ENCODE measurements around the gene NRP2. TPM values are rescaled to one million over a fixed set of nuclear protein-coding genes. Genes with fewer than 3 reads are reported as not detected.

Gene NRP2
- total RNA-seq, 4 donors from 2014 or later: 128 to 196 (median 176) TPM

DNA sequence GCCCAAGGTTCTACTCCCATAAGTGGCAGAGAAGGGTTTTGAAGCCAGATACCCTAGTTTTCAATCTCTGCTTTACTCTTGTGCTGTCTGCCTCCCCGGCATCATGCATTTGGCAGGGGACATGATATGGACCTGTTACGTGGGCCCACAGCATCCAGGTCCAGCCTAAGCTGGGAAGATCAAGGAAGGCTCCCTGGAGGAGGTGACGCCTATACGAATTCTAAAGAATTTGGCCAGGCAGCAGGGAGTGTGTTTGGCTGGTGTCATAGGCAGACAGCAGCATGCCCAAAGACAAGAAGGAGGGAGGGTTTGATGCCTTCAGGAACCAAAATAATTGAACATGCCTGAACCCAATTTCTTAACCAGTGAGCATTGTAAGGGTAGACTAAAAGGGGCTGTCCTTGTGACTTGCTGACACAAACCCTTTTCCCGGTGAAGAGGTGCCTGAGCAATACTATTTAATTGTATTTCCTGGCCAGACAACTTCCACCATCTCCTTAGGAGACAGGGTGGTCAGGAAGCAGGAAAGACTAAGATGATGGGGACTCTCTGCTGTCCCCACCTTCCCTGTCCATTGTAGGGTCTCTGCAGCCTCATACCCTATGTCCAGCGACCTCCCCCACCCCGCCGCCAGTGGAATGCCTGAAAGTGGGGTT, 21.3 kb downstream of the NRP2 start:
- DNase-seq (ENCODE audit: low spot score in 2 of 2): no peak
- Histone ChIP-seq H3K4me3 (no peak overlapping the region), H3K36me3 (peaks cover 0 to 2% (median 0%) of the 10 kb centered on the region in 3 donors), H3K27ac (peak overlapping the region; percentile 16 to 91 (median 56)), H3K9me3 (no peaks in the 10 kb centered on the region), H3K27me3 (no peaks in the 10 kb centered on the region), H3K4me1 (peaks cover 0 to 100% (median 91%) of the 10 kb centered on the region in 4 donors)
- TF ChIP-seq CTCF (IDR thresholded peaks at IDR 0.05): no peak
- no peak for TF ChIP-seq EP300 (IDR thresholded peaks at IDR 0.05)
- TF ChIP-seq POLR2A (IDR thresholded peaks at IDR 0.05): no peak
- 69 to 71% methylated on average over 8 of the region's 8 CpGs for WGBS, 2 donors

GRCh38 chr2:205704127-205704741, 21.9 kb downstream of the NRP2 start:
- Histone ChIP-seq H3K27me3 (no peaks in the 10 kb centered on the region), H3K4me3 (no peak overlapping the region), H3K4me1 (peaks cover 0 to 100% (median 90%) of the 10 kb centered on the region in 4 donors), H3K9me3 (no peaks in the 10 kb centered on the region), H3K36me3 (no peaks in the 10 kb centered on the region), H3K27ac (peak overlapping the region; percentile 27 to 91 (median 58))
- WGBS, 2 donors: 22 to 26% methylated on average over 9 of the region's 9 CpGs
- DNase-seq (ENCODE audit: low spot score in 2 of 2): peak; percentile 64 to 69
- TF ChIP-seq CTCF (IDR thresholded peaks at IDR 0.05): no peak
- TF ChIP-seq EP300 (IDR thresholded peaks at IDR 0.05): peak in 1 of 2 donors; percentile 80
- peak in 1 of 2 donors; percentile 9 for TF ChIP-seq POLR2A (IDR thresholded peaks at IDR 0.05)

DNA sequence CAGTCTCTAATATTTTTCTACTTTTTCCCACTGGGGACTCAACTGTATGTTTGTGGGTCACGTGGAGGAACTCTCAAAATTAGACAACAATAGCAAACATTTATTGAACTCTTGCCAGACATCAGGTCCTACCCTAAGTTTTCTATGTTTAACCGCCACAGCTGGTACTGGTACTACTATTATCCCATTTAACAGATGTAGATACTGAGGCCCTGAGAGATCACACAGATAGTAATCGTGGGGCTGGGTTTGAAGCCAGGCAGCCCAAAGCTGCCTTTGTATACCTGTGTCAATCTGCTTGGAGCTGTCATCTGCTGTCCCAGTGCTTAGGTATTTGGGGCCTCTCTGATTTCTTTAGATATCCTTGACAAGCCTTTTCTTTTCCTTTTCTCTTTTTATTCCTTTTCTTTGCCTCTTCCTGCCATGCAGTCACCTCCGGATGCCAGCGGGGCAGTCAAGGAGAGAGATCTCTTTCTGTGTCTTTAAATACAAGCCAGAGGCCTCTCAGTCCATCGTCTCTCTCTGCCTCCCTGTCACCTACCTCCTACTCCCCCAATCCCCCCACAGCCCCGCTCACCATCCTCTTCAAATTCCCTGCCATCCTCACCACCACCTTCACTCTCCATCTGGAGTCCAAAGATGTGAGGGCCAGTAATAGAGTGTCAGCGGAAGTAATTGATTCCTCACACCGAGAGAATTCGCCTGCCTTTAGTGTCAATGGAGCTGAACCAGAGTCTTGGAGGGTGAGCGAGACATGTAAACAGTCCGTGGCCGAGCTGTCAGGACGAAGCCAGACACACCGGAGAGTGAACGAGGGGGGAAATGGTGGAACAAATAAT, 23.4 kb downstream of the NRP2 start:
- Histone ChIP-seq H3K4me1 (peaks cover 0 to 94% (median 75%) of the 10 kb centered on the region in 4 donors), H3K27ac (peak overlapping the region in 3 of 4 donors; percentile 73 to 91 (median 85)), H3K4me3 (no peak overlapping the region), H3K9me3 (no peaks in the 10 kb centered on the region), H3K36me3 (no peaks in the 10 kb centered on the region), H3K27me3 (no peaks in the 10 kb centered on the region)
- no peak for DNase-seq (ENCODE audit: low spot score in 2 of 2)
- 69 to 71% methylated on average over 16 of the region's 16 CpGs for WGBS, 2 donors
- no peak for TF ChIP-seq POLR2A (IDR thresholded peaks at IDR 0.05)

DNA sequence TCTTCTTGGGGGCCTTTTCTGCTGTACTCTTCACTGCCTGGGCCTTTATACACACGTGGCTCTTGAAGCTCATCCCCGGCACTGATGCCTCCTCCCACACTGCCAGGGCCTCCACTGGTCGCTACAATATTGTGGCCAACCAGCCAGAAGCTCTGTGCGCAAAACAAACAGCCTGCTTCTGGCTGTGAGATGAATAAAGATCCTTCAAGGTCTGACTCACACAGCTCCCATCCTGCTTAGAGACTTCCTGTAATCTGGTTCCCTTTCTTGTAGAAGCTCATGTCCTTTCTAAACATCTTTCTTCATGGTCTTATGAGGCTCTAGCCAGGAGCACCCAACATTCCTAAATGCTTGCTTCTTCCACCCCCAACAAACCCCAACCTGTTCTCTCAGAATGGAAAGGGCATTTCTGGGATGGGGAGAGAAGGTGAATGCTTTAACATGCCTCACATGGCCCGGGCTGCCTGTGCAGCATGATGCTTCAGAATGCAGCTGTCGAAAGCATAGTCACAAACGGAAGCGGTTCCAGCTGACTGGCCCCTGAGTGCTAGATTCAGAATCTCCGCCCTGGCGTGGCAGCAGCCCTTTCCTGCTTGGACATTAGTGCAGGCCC, 24.6 kb downstream of the NRP2 start:
- Histone ChIP-seq H3K9me3 (no peaks in the 10 kb centered on the region), H3K27ac (peak overlapping the region; percentile 38 to 91 (median 79)), H3K27me3 (no peaks in the 10 kb centered on the region), H3K4me1 (peaks cover 0 to 90% (median 72%) of the 10 kb centered on the region in 4 donors), H3K36me3 (no peaks in the 10 kb centered on the region), H3K4me3 (no peak overlapping the region)
- TF ChIP-seq CTCF (IDR thresholded peaks at IDR 0.05) (no peak), POLR2A (IDR thresholded peaks at IDR 0.05) (peak; percentile 21 to 26), EP300 (IDR thresholded peaks at IDR 0.05) (peak in 1 of 2 donors; percentile 63)
- WGBS, 2 donors: 20 to 30% methylated on average over 8 to 10 of the region's 10 CpGs
- peak in 1 of 2 donors; percentile 47 for DNase-seq (ENCODE audit: low spot score in 2 of 2)

GRCh38 chr2:205708231-205708631, 25.9 kb downstream of the NRP2 start:
- Histone ChIP-seq H3K4me3 (no peak overlapping the region), H3K27ac (peak overlapping the region; percentile 28 to 91 (median 62)), H3K36me3 (no peaks in the 10 kb centered on the region), H3K9me3 (no peaks in the 10 kb centered on the region), H3K4me1 (peaks cover 0 to 90% (median 69%) of the 10 kb centered on the region in 4 donors), H3K27me3 (no peaks in the 10 kb centered on the region)
- TF ChIP-seq EP300 (IDR thresholded peaks at IDR 0.05) (peak in 1 of 2 donors; percentile 53), CTCF (IDR thresholded peaks at IDR 0.05) (no peak)
- 30 to 33% methylated on average over 9 to 11 of the region's 11 CpGs for WGBS, 2 donors
- peak in 1 of 2 donors; percentile 29 for DNase-seq (ENCODE audit: low spot score in 2 of 2)
